Stimulated activated CD8-positive, alpha-beta memory T cell treated with anti-CD3 and anti-CD28 coated beads, Interleukin-15, amount 100 ng/mL, for 1 hour (primary cell): Measurements from ENCODE around the gene GRID2.

Experiments
- DNase-seq: peaks from one replicate; pipeline ENCODE4 v3.0.0-alpha.2; 2020; ENCODE audit warnings: low read depth

Gene GRID2

DNA sequence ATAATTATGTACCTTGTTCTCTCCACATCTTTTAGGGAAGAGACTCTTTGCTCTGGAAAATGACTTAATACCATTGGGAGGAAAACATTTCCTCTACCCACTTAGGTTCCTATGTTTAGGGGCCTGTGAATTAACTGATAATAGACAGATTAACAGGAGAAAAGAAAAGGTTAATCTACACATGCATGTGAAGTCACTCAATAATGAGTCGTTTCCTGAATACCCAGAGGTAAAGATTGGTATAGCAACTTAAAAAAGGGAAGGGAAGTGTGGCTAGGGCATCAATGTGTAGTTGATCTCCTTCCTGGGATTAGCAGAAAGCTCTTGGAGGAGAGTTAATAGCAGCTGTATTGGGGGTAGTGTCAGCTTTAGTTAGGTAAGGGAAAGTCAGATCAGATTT lies 1105.3 kb downstream of the GRID2 start:
- DNase-seq: no peak

DNA sequence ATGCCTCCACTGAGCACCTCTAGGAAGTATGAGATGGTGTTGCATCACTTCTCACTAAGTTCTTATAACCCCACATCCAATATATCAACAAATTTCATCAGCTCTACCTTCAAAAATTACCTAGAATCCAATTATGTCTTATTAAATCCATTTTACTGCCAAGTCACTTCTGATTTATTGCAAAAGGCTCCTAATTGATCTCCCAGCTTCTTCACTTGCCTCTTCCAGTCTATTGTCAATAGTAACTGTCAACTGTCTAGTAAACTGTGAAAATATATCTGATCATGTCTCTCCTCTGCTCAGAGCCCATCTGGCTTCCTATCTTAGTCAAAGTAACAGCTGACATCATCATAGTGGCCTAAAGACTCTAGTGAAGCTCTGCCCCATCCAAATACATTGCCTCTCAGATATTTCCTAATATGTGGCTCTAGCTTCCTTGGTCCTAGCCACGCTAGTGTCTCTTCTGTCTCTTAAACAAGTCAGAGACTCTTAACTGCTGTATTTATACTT lies 1110.3 kb downstream of the GRID2 start:
- DNase-seq: no peak

DNA sequence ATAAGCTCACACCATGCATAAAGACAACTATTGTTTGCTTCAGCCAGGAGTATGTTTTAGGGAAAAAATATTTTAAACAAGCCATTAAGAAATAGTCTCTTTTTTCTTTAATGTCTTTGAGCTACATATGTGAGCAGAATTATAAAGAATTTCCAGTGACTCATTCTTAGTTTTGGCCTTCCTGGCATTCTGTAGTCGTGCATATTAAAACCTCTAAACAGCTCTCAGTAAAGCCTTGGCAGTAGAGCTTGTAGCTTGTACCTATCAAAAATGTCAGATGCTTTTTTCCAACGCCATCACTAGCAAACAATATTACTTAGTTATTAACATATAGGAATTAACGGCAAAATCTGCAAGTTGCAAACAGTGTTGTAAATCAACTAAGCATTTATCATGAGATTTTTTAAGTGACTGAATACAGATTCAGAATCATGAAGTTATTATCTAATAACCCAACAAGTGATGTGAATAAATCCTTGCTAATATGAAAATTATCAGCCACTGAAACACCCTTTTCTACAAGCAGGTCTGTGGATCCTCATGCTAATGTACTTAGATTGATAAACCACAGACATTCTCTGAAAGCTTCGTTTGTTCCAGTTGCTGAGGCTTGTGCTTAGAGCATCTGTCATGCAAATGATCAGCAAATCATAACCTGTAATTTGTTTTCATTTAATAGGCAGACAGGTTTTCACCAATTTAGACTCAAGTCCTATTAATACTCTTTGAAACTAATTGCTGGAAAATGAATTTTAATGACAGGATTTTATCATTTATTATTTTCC lies 1112.8 kb downstream of the GRID2 start:
- no peak for DNase-seq

DNA sequence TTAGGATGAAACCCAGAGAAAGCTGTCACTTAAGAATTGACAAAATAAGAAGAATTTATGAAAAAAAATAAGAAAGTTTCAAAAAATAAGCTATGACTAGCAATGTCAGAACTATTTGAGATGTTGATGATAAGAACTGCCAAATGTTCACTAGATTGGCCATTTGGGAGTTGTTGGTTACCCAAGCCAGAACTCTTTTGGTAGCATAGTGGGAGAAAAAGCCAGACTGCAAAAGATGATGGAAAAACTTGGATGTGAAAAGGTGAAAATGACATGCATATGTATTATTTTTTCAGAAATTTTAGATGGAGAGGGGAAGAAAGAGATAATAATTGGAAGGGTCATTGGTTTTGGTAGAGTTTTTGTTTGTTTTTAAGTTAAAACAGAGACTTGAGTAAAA lies 1127.6 kb downstream of the GRID2 start:
- DNase-seq: no peak

DNA sequence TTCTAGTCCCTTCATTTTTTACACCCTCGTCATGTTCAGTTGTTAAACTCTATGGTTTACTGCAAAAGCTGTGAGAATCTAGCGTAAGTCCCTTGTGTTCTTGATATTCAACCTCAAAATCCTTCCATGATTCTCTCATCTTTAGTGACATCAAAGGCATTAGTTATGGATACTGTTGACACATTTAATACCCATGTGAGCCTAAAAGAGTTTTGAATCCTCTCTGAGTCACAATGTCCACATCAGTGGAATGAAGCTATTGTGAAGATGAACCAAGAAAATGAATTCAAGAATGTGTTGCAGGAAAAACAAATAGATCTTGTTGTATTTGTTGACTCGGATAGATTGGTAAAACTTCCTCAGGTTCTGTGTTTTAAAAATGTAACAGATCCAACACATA lies 1130.1 kb downstream of the GRID2 start:
- no peak for DNase-seq

DNA sequence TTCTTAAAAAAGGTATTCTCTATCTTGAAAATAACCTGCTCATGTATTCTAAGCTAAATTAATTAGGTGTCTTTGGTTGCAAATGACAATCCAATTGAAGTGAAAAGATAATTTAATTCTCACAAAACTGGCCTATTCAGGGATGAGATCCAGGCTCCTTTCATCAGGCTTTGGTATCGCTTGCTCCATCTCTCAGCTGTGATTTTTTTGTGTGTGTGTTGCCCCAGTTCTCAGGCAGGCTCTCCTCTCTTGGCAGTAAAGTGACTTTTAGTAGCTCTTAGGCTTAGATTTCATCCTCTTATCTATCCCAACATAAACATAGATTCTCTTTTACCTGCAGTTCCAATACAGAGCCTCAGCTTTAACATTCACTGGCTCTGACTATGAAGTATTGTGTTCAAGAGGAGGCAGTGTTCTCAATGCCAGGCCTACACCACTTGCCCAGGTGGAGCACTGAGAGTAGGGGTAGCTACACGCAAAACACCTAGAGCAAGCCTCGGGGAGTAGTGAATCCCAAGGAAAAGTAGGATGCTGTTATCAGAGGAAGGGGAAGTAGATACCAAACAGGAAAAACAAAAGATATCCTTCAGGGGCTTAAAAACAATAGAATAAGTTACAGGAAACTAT lies 1132.3 kb downstream of the GRID2 start:
- no peak for DNase-seq

DNA sequence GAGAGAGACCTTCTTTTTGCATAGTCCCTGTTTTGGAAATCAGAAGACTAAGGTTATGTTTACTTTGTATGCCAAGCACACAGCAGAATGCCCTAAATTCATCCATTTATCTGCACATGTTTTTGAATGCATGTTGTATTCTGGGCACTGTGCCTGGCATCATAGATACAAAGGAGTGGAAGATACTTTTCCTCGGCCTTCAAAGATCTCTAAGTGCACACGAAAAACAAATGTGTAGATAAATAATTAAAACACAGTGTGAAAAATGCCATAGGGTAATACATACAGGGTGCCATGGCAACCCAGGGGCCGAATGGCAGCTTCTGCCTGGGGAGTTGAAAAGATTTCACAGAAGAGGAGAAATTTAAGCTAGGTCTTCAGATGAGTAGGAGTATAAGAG lies 1134.2 kb downstream of the GRID2 start:
- DNase-seq: no peak

DNA sequence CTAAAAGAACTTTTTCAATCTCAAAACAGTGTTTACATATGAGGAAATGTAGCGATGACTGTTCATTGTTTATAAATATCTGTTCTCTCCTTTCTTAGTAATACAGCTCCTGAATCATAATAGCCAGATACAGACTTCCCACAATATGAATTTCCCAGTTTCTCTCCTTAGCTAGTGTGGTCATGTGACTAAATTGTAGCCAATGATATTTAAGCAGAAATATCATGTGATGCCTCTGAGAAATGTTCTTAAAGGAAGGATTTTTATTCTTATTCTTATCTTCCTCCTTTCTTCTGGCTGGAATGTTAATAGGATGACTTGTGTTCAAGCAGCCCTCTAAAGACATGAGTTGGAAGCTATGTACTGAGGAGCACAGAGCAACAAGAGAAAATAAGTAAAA lies 1141.1 kb downstream of the GRID2 start:
- DNase-seq: no peak

DNA sequence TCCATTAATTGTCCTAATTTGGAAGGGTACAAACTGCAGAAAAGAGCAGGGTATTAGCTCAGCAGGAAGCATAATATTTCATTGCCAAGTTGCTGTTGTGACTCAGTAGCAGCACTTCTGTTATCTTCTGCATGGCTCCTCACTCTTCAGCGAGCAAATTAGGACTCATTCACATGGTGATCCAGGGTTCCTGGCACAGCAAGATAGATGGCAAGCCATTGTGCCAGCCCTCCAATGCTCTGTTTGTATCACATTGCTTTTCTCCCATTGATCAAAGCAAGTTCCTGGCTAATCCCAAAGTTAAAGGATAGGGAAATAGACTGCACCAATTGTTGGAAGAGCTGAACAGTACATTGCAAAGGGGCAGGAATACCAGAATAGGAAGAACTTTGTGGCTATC lies 1142.3 kb downstream of the GRID2 start:
- no peak for DNase-seq

DNA sequence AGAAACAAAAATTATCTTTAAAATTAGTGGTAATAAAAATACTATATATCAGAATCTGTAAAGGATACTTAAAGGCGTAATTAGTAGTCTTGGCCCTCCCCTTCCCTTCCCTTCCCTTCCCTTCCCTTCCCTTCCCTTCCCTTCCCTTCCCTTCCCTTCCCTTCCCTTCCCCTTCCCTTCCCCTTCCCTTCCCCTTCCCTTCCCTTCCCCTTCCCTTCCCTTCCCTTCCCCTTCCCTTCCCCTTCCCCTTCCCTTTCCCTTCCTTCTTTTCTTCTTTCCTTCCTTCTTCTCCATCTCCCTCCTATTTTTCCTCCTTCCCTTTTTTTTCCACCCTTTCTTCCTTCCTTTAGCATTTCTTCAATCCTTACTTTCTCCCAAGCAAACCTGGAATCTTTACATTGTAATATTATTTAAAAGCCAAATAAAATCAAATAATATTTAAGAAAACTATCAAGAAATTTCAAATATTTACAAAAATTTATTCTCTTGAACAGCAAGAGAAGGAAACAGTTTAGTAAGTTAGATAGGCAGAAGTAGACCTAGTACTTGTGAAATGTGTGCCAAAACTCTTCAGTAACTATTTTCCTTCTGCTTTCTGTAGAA lies 1145.0 kb downstream of the GRID2 start:
- no peak for DNase-seq

DNA sequence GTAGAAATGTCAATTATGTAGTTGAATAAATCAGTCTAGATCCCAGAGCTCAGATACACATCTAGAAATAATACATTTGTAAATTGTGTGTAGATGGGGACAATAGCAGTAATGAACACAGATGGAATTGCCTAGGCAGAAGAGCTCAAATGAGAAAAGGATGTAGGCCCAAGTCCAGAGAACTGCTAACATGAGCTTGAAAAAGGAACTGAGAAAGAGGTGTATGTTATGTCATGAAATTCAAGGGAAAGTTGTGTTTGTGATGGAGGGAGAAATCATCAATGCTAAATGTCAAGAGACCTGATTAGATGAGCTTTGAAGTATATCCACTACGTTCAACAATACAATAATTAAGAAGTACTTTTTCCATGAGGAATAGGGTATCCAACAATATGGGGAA lies 1148.2 kb downstream of the GRID2 start:
- no peak for DNase-seq

DNA sequence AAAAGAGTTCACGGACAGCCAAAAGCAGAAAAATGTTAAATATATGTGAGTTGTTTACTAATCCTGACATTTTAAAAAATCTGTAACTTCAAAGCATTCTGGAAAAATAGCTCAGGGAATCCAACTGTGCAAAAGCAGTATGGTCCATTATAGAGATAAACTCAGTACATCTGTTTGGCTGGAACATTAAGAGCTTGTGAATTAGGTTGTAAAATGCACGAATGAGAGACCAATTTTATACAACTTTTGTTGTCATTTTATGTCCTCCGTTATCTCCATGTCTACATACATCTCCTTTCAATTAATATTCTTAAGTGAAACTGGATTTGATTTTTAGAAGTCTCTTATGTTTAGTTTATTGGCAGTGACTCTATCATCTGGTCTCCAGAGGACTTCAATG lies 1157.8 kb downstream of the GRID2 start:
- DNase-seq: no peak

DNA sequence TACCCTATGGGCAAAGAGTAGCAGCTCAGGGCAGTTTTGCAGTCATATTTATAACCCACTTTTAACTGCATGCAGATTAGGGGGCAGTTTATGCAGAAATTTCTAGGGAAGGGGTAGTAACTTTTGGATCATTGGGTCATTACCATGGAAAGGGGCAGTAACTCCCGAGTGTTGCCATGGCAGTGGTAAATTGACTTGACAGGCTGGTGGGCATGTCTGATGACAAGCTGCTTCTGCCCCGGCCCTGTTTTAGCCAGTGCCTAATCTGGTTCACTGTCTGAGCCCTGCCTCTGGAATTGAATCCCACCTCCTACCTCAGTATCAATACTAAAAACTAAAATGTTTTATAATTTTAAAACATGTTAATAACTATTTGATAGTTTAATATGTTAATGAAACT lies 1162.7 kb downstream of the GRID2 start:
- no peak for DNase-seq

DNA sequence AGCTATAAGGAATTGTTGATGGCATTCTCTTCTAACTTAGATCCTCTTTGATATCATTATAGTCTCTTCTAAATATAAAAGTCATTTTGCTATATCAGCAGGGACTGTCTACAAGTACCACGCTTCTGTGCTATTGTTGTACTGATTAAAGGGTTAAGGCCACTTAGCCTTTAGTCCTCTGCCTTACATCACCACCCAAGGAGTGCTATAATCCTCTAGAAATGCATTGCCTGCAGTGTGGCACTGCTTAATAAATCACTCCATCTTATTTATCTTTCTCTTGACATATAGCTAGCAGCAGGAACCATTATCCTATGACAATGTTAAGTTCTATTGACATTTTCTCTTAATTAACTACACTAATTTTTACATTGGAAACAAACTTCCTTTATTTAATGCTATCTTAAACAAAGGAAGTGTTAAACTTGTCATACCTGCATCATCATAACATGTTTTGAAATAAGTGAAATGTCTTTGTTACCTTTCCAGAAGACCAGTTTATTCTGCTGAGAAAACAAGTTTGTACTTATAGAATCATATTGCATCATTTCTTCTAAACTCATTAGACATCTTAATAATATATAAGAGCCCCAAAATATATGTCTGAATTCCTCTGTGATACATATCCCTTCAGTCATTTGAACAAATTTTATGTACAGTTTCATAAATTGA lies 1163.9 kb downstream of the GRID2 start:
- DNase-seq: no peak

DNA sequence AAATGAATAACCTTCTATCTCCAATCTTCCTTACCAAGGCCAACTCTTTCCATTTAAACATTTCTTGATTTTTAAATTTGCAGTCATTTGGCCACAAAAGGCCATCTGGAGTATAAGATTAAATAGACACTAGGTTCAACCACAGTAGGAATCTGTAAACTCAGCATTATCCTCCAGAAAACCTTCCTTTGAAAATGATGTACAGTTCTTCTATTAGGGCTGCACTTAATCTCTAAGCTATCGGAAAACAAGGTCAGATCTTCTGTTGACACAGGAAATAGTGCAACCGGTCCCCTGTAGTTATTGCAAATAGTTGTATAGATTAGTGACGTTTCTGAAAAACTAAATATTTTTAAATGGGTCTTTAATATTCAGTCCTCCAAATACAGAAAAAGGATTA lies 1165.8 kb downstream of the GRID2 start:
- DNase-seq: no peak

DNA sequence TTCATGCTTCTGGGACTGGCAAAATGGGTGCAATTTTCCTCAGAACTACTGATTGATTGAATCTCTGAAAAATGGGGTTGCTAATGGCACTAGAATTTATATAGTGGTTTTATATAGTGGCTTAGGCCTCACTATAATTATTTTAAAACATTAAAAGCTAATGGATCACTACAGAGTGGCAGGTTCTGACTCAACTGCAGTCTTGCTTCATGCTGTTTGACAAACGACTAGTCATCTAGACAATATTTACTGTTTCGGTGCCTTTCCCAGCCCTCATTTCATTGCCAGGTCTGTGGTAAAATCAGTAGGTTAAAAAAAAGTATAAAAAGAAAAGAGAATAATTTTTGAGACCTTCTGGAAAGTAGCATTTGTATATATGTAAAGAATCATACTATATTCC lies 1172.0 kb downstream of the GRID2 start:
- no peak for DNase-seq

DNA sequence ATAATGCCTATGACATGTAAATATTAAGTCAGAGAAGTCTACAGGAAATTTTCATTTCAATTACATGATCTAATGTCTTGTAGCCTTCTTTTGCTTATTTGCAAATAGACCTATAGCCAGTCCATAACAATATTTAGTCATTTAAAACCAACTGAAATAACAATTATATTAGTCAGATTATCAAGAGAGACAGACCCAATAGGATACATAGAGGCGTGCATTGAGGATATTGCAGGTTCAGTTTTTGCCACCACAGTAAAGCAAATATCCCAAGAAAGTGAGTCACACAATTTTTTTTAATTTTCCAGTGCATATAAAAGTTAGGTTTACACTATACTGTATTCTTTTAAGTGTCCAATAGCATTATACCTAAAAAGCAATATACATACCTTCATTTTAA lies 1175.0 kb downstream of the GRID2 start:
- no peak for DNase-seq

DNA sequence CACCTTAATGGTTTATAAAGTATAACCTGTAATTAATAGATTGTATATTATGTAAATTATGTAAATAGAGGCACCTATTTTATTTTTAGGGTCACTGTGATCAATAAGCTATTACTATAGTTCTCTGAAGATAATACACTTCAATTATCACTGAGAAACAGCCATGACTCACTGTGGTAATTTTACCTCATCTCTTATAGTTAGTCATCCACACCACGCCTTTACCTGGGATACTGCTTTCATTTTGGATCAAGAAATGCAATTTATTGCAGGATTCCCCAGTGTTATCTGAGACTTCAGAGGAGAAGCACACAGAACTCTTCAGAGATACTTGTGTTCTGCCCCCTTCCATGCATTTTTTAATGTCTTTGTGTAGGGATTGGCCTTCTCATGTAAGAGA lies 1176.7 kb downstream of the GRID2 start:
- no peak for DNase-seq

DNA sequence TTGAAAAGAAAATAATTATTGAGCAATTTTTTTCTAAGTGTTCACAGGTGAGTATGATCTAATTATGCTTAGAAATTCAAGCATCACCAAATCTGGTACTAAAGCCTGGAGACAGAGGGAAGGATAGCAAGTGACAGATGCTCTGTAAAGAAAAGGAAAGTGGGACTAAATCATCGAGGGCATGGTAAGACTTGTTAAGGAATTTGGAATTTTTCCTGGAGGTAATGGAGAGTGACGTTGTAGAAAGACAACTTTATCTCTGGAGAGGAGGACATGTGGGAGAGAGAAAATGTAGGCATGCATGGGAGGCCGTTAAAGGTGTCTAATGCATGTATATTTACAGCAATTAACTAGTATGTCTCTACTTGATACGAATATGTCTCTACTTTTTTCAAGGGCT lies 1191.6 kb downstream of the GRID2 start:
- no peak for DNase-seq

DNA sequence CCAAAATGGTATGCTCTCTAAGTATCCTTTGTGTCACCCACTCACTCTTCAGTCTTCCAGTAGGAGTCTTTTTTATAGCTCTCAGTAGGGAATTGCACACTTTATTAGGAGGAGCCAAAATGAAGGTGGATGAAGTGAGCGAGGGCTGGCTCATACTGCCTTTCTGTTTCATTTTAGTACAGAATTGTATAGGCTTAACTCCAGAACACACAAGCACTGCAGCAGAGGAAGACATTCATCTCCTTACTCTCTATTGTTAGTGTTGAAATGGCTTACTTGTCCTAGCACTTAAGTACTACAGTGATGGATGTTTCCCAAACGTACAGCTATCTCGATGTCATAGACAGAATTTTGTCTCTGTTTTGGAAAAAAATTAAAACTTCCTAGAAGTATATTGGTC lies 1197.5 kb downstream of the GRID2 start:
- DNase-seq: no peak

DNA sequence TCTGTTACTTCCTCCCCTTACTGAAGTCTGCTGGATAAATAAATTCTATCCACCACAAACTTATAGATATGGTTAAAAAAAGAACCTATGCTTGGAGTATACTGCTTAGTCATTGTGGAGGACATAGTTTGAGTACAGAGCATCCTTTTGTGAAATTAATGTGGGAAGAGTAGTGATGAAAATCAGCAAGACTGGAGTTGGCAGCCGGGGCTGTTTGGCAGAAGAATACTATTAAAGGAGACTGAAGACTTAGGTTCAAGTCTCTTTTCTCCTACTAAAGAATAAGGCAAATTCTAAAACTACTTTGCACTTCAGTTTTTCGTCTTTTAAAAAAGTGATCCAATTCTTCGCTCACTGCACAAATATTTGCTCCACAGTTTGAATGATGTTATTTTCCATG lies 1198.2 kb downstream of the GRID2 start:
- no peak for DNase-seq

DNA sequence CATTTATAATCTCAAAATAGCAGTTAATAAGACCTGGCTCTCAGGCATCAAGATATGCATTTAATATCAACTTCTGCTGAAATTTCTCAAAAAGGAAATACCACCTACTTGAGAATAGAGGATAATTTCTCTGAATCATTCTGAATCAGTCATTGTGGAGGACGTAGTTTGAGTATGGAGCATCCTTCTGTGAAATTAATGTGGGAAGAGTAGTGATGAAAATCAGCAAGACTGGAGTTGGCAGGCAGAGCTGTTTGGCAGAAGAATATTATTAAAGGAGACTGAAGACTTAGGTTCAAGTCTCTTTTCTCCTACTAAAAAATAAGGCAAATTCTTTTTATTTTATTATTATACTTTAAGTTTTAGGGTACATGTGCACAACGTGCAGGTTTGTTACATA lies 1199.2 kb downstream of the GRID2 start:
- DNase-seq: no peak

DNA sequence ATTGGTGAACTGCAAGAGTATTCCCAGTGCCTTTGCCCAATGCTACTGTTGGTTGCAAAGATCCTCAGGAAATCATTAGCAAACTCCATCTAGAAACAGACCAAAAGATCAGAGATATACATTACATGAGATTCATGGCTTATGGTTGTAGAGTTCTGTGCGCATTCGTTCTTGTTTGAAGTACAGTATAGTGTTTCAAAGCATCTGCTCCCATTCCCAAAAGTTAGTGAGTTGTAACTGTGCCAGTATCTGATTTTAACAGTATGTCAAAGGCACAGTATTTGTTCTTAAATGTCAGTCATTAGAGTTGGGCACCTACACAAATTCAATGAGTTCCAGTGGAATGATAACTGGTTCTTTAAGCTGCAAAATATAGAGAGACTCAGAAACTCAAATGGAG lies 1210.1 kb downstream of the GRID2 start:
- DNase-seq: no peak
